GM18951 (cell line): ENCODE data around the gene MTG2.

Source experiments
- POLR2A ChIP-seq: IDR thresholded peaks from 4 replicates; pipeline ENCODE4 v1.6.1; 2011; ENCODE audit warnings: mild to moderate bottlenecking; ENCODE audit not compliant: insufficient read length, insufficient read depth; ENCODE audit errors: extremely low read depth
- in situ Hi-C: fragments of 300-500 bp; cut with MboI; formaldehyde crosslinking; loops from one replicate; pipeline ENCODE4 v1.12.0; 2022; ENCODE audit warnings: low sequenced_read_pairs, mixed read lengths, inconsistent platforms; ENCODE audit not compliant: unreplicated experiment

Gene MTG2

DNA sequence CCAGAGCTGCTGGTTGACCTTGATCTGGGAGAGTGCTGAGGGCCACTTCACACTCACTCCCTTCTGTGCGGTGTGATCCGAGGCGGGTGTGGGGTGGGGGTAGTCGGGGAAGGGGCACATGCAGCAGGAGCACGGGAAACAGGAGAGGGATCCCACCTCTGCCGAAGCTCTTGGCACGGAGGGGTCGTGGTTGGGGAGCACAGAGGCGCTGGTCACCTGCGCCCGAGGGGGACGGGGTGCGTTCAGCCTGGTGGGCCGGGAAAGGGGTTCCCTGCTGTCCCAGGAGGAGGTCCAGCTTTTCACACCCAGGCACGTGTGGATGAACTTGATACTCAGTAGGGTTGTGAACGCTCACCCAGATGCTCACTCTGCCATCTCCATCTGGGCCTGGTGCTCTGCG is 22.0 kb upstream of the MTG2 start:
- in situ Hi-C loops = no loop called here
- no peak for TF ChIP-seq POLR2A

DNA sequence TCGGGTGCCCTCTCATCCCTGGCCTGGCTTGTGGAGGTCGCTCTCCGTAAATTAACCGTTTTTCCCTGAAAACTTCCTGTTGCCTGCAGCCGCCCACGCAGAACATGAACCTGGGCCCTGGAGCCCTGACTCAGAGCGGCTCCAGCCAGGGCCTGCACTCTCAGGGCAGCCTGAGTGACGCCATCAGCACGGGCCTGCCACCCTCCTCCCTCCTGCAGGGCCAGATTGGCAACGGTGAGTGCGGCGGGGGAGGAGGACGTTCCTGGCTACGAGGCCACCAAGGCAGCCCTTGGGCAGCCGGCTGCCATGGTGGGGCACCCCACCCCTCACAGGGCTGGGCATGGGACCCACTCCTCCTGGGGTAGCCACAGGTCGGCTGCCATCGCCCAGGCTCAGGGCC is 21.5 kb upstream of the MTG2 start:
- in situ Hi-C loops = no loop called here
- TF ChIP-seq POLR2A = no peak

DNA sequence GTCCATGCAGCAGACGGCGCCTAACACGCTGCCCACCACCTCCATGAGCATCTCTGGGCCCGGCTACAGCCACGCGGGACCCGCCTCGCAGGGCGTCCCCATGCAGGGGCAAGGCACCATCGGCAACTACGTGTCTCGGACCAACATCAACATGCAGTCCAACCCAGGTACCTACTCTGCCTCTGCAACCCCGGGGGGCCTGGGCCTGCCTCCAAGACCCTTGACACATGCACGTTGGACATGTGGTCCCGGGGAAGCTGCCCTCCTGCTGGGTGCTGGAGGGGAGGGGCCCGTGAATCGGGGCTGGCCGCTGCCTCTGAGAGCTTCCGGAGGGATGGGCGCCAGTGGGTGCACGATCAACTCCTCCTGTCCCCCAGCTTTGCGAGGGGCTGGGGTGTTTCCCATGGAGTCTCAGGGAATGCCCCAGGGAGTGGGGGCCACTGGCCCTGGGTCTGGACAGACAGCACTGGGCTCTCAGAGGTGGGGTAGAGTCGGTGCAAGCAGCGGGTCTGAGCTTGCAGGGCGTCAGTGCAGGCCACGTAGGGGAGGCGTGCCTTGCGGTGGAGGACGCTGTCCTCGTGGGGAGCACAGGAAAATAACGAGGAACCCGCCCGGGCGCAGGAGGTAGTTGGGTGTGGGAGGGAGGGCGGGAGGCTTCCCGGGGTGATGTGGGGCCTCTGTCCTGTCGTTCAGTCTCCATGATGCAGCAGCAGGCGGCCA is 19.9 kb upstream of the MTG2 start:
- in situ Hi-C loops = no loop called here
- no peak for TF ChIP-seq POLR2A

DNA sequence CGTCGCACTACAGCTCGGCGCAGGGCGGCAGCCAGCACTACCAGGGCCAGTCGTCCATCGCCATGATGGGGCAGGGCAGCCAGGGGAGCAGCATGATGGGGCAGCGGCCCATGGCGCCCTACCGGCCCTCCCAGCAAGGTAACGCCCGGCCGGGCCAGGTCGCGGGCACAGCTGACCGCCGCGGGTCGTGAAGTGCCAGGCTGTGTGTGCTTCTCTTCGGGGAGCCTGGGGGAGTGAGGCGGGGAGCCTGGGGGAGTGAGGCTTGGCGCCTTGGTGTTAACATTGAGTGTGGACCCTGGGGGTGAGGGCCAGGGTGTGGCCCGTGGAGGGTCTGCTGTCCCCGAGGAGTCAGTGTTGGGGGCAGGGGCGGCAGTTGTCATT is 19.4 kb upstream of the MTG2 start:
- no peak for TF ChIP-seq POLR2A
- in situ Hi-C loops = no loop called here

DNA sequence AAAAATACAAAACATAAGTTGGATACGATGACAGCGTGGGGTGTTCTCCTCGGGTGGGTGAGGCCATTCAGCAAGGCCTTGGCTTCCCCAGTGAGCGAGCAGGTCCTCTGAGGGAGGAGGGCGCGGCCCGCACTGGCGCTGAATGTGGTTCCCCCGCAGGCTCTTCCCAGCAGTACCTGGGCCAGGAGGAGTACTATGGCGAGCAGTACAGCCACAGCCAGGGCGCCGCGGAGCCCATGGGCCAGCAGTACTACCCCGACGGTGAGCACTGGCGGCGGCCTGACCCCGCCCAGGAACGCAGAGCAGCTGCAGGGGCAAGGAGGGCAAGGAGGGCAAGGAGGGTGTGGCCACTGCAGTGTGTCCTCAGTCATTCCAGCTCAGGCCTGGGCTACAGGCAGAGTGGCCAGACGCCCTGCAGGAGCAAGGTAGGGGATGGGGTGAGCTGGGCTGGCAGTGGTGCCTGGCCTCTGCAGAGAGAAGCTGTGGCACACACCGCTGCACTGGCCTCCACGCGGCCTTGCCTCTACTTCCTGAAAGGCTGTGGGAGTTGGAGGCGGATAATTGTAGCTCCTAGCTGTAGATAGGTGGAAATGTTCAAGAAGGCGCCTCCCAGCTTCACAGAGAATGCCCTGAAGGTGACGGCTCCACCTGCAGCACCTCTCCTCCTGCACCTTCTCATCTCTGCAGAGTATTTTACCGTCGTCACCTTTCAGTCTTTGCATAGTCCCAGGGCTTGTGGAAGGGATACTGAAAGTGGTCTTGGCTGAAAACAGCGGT is 18.7 kb upstream of the MTG2 start:
- TF ChIP-seq POLR2A = no peak
- in situ Hi-C loops = no loop called here

DNA sequence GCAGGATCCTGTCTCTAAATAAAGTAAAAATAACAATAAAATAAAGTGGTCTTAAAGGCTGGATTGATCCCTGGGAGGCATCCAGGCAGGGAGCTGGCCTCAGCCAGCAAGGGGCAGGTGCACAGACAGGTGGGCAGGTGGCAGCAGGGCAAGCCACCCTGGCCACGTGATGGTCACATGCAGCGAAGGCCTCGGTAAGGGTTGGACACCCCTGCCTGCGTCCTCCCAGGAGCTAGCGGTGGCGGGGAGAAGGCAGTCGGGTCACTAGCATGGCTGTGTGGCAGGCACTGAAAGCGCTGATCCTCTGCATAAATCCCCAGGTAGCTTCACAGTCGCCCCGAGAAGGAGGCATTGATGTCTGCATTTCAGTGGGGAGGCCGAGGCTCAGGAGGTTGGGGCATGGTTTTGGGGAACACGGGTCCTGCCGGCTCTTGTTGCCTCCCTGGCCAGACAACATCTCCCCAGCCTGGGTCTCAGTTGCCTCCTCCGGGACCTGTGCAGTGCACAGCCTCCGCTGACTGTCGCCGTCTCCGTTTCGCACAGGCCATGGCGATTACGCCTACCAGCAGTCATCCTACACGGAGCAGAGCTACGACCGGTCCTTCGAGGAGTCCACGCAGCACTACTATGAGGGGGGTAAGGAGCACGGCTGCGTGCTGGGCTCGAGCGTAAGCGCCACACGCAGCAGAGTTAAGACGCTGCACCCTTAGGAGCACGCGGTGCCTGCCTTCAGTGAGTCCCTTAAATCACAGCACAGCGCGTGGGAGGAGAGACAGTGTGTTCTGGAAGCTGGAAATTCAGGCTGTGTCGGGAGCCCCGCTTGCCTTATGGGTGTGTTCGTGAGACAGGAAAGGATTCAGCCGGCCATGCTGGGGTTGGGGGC is 17.7 kb upstream of the MTG2 start:
- in situ Hi-C loops = no loop called here
- no peak for TF ChIP-seq POLR2A

DNA sequence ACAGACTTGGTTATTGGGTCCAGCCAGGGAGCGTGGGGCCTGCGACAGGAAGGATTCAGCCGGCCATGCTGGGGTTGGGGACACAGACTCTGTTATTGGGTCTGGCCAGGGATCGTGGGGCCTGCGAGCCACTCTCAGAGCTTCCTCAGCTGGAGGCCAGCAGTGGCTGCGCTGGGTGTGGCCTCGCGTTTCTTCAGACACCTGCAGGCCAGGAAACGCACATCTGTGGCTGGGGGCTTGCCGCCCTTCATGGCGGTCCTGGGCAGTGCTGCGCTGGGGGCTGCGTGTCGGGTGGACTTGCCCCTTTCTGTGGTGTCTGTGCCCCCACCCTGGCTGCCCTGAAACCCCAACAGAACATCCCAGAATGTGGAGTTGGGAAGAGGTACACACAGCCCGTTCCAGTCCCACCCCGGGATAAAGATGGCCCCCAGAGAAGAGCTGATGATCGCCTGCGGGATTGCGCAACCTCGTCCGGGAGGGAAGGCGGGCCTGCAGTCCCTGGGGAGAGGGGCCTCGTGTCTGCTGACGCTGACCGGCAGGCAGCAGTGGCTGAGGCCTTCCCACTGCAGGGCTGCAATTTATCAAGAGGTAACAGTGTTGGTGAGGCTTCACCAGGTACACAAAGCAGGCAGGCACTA is 16.9 kb upstream of the MTG2 start:
- TF ChIP-seq POLR2A = no peak
- in situ Hi-C loops = no loop called here

DNA sequence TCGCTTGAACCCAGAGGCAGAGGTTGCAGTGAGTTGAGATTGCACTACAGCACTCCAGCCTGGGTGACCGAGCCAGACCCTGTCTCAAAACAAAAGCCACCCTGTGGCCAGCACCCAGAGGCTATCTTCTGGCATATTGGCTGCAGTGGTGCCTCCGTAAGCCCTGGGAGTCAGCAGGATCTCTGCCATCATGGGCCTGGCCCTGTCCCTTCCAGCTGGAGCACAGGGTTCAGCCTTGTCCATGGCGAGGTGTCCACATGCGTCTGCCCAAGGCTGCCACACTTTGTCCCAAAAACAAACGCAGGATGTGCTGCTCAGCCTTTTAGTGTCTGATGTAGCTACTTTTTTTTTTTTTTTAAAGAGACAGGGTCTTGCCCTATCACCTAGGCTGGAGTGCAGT is 15.4 kb upstream of the MTG2 start:
- TF ChIP-seq POLR2A = no peak
- in situ Hi-C loops = no loop called here

DNA sequence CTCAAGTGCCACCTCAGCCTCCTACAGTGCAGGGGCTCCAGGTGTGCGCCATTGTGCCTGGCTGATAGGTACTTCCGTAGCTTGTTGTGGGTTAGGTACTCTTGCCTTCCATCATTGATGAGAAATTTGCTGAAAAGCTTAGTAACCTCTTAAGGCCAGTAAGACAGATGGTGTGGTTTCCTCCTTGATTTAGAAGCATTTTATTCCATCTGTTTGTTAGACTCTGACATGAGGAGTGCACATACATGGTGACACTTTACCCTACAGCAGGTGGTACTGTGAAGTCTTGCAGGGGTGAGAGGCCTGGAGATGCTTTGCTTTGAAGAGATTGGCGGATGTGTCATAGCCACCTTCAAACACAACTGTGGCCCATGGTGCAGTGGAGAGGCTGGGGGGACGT is 14.8 kb upstream of the MTG2 start:
- in situ Hi-C loops = no loop called here
- no peak for TF ChIP-seq POLR2A

DNA sequence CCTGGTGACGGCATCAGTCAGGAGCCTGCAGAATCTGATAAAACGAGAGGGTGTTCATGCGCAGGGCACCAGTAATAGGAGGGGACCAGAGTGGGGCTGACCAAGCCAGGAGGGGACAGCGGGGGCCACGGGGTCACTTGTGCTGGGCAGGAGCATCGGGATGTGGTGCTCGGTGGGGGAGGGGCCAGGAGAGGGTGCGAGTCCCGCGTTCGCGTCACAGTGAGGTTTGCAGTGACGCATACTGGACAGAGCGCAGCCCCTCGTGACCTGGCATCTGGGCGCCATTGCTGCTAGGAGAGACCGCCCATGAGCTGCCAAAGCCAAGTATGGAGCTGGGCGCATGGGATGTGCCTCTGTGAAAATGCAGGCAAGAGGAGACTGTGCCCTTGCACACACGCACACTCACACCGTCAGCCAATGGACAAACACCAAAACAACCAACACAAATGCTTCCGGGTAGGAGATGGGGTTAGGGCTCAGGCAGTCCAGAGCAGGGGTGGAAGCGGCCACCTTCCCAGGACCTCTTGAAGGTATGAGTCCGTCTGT is 13.9 kb upstream of the MTG2 start:
- TF ChIP-seq POLR2A = no peak
- in situ Hi-C loops = no loop called here

DNA sequence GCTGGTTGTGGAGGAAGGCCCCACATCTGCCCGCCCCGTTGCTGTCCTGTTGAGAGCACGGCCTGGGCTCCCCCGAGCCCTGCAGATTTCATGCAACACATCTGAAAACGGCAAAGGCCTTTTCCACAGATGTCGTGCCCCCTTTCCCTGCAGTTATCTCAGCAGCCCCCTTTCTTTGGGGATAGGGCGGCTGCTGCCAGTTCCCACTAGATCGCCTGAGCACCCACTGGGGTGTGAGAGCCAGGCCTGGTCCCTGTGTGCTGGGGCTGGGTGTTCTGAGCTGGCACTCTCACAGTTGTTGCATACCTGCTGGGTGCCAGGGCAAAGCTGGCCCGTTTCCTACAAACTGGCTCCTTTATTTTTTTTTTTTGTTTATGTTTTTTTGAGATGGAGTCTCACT is 12.3 kb upstream of the MTG2 start:
- in situ Hi-C loops = no loop called here
- TF ChIP-seq POLR2A = no peak

DNA sequence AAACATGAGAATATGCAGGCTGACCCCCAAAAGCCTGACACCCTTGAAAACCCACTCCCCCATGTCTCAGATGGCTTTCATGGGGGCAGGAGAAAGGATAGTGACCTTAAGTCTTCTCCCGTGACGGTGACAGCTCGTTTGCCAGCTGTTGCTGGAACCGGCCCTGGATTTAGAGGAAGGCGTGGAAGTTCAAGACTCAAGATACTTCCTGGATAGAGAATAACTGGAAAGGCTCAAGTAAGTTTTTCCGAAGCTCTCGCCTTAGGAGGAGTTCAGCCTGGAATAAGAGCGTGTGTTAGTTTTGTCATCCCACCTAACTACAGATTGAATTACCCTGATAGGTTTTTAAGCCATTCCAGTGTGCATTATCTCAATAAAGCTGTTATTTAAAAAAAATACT is 11.6 kb upstream of the MTG2 start:
- TF ChIP-seq POLR2A = no peak
- in situ Hi-C loops = no loop called here

DNA sequence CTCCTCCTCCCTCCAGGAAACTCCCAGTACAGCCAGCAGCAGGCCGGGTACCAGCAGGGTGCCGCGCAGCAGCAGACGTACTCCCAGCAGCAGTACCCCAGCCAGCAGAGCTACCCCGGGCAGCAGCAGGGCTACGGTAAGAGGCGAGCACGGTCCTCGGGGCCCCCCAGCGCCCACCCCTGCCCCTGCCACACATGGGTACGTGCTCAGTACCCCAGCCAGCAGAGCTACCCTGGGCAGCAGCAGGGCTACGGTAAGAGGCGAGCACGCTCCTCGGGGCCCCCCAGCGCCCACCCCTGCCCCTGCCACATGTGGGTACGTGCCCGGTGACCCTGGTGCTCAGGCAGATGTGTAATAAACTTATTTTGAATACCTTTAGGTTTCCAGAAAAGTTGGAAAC is 10.2 kb upstream of the MTG2 start:
- TF ChIP-seq POLR2A = no peak
- in situ Hi-C loops = no loop called here
